CD14-positive monocyte (primary cell): ENCODE results near the gene SCRN1. TPM values are rescaled to one million over a fixed set of nuclear protein-coding genes. Genes with fewer than 3 reads are reported as not detected.

Experiments
- DNase-seq, 3 donors: peaks; one replicate each; pipeline ENCODE4 v3.0.0-alpha.2; 2011 to 2022
- H2AFZ ChIP-seq: 2 replicates; pipeline ENCODE4 v1.6.0; 2012; ENCODE audit warnings: mild to moderate bottlenecking, low read depth, low read length, inconsistent platforms; ENCODE audit not compliant: insufficient read depth, poor library complexity, severe bottlenecking
- H3K27ac ChIP-seq, 2 donors: 1 replicate in 1 of 2; 2 replicates in 1 of 2; pipeline ENCODE4 v1.5.1; 2012 to 2013; ENCODE audit warnings: low read length in 2 of 2, control low read depth in 1 of 2, inconsistent platforms in 1 of 2, low read depth in 1 of 2, mild to moderate bottlenecking in 1 of 2
- H3K27me3 ChIP-seq, 2 donors: one replicate each; pipeline versions ENCODE4 v1.6.0 to v1.6.1; 2011 to 2013; ENCODE audit warnings: low read length in 2 of 2; ENCODE audit not compliant: control insufficient read depth in 2 of 2, insufficient read depth in 2 of 2
- H3K36me3 ChIP-seq, 2 donors: replicated peaks in 1 of 2; 1 replicate in 1 of 2; 2 replicates in 1 of 2; pipeline versions ENCODE4 v1.5.1 to v1.6.1; 2012 to 2013; ENCODE audit warnings: low read length in 2 of 2, control low read depth in 1 of 2, inconsistent platforms in 1 of 2, mild to moderate bottlenecking in 1 of 2; ENCODE audit not compliant: insufficient read depth in 2 of 2, control insufficient read depth in 1 of 2
- H3K4me1 ChIP-seq, 2 donors: 1 replicate in 1 of 2; 2 replicates in 1 of 2; pipeline versions ENCODE4 v1.5.1 to v1.6.1; 2012 to 2013; ENCODE audit warnings: low read length in 2 of 2, control low read depth in 1 of 2, inconsistent platforms in 1 of 2, mild to moderate bottlenecking in 1 of 2, moderate library complexity in 1 of 2; ENCODE audit not compliant: insufficient read depth in 2 of 2, control insufficient read depth in 1 of 2
- H3K4me2 ChIP-seq: replicated peaks from 2 replicates; pipeline ENCODE3; 2012; ENCODE audit warnings: low read length, moderate library complexity, mild to moderate bottlenecking; ENCODE audit not compliant: poor library complexity, severe bottlenecking; ENCODE audit errors: extremely low read depth
- H3K4me3 ChIP-seq, 3 experiments: fragments of 200-600 bp in 1 of 3; sonication (generic) in 1 of 3; replicated peaks in 1 of 3; 1 replicate in 2 of 3; 2 replicates in 1 of 3; pipeline ENCODE4 v1.5.1; 2011 to 2013; ENCODE audit warnings: low read length in 3 of 3, mild to moderate bottlenecking in 3 of 3, control low read depth in 2 of 3, low read depth in 2 of 3, inconsistent platforms in 1 of 3, moderate library complexity in 1 of 3
- H3K79me2 ChIP-seq: 2 replicates; pipeline ENCODE4 v1.6.0; 2012; ENCODE audit warnings: mild to moderate bottlenecking, control low read depth, inconsistent platforms, low read length, moderate library complexity; ENCODE audit not compliant: insufficient read depth
- H3K9ac ChIP-seq: 2 replicates; pipeline ENCODE4 v1.6.0; 2017; ENCODE audit warnings: low read length, mild to moderate bottlenecking; ENCODE audit not compliant: insufficient read depth, poor library complexity, severe bottlenecking
- H3K9me3 ChIP-seq, 2 donors: replicated peaks in 1 of 2; 1 replicate in 1 of 2; 2 replicates in 1 of 2; pipeline versions ENCODE4 v1.5.1 to v1.6.1; 2012 to 2013; ENCODE audit warnings: low read length in 2 of 2, control low read depth in 1 of 2; ENCODE audit not compliant: control insufficient read depth in 1 of 2, insufficient read depth in 1 of 2
- H4K20me1 ChIP-seq: 2 replicates; pipeline ENCODE4 v1.6.0; 2012; ENCODE audit warnings: mild to moderate bottlenecking, low read length, control low read depth, moderate library complexity; ENCODE audit not compliant: insufficient read depth
- H3K27ac Mint-ChIP-seq, 7 donors: one replicate each; pipeline ENCODE4 v1.8.0; 2020; ENCODE audit warnings: mild to moderate bottlenecking in 7 of 7, mixed read lengths in 7 of 7, moderate library complexity in 6 of 7, inconsistent platforms in 2 of 7
- H3K27me3 Mint-ChIP-seq, 3 donors: one replicate each; pipeline ENCODE4 v1.8.0; 2021 to 2022; ENCODE audit warnings: low read depth in 3 of 3, mild to moderate bottlenecking in 3 of 3, mixed read lengths in 3 of 3, moderate library complexity in 3 of 3, inconsistent platforms in 1 of 3
- H3K36me3 Mint-ChIP-seq, 2 donors: one replicate each; pipeline ENCODE4 v1.8.0; 2020; ENCODE audit warnings: mixed read lengths in 2 of 2, inconsistent platforms in 1 of 2, mild to moderate bottlenecking in 1 of 2
- H3K4me1 Mint-ChIP-seq: one replicate; pipeline ENCODE4 v1.8.0; 2020; ENCODE audit warnings: mild to moderate bottlenecking, mixed read lengths
- H3K4me3 Mint-ChIP-seq, 2 donors: one replicate each; pipeline ENCODE4 v1.8.0; 2020; ENCODE audit warnings: mild to moderate bottlenecking in 2 of 2, mixed read lengths in 2 of 2, moderate library complexity in 1 of 2
- H3K9me3 Mint-ChIP-seq, 7 donors: one replicate each; pipeline ENCODE4 v1.8.0; 2020 to 2022; ENCODE audit warnings: mixed read lengths in 7 of 7, mild to moderate bottlenecking in 6 of 7, moderate library complexity in 6 of 7, inconsistent platforms in 2 of 7
- CTCF ChIP-seq: fragments of 200-600 bp; IDR thresholded peaks from one replicate; pipeline ENCODE4 v1.8.0; 2022; ENCODE audit warnings: antibody characterized with exemption, mild to moderate bottlenecking
- WGBS: methylation state at CpG from one replicate; pipeline ENCODE4 v1.1.5; 2013; ENCODE audit warnings: missing lambda C conversion rate; ENCODE audit not compliant: insufficient coverage; 5-methylcytosine and 5-hydroxymethylcytosine counted together
- intact Hi-C, 2 donors: fragments of 100-400 bp; cut with micrococcal nuclease; formaldehyde crosslinking; loops; one replicate each; pipeline versions ENCODE4 v1.15.0 to v1.15.1; 2023
- polyA plus RNA-seq, 3 donors: library from polyadenylated mRNA; depleted of rRNA in 1 of 3; unstranded in 2 of 3; stranded (reverse) in 1 of 3; fragments of 300-500 nt in 2 of 3; fragments of >200 nt in 1 of 3; fragmentation: Illumina TruSeq in 2 of 3; gene quantifications; 1 replicate in 2 of 3; 2 replicates in 1 of 3; pipeline ENCODE4 v1.2.3, GENCODE V29; 2012 to 2021

The SCRN1 gene
- polyA plus RNA-seq, 3 donors, result 8.4 to 12.1 (median 8.6) TPM

- TF ChIP-seq CTCF, result no peak
- no peaks in the 10 kb centered on the region for H3K36me3 ChIP-seq
- H4K20me1 ChIP-seq, result no peaks in the 10 kb centered on the region
- H3K9me3 Mint-ChIP-seq, result no peaks in the 10 kb centered on the region
- no peak overlapping the region for H3K4me3 Mint-ChIP-seq
- intact Hi-C loops, result loop anchor here in 1 of 2 donors (10.0 kb wide), 1 partner anchor 177 kb away; no protein-coding TSS in a partner anchor
- H3K27me3 ChIP-seq, result peaks cover 4 to 17% of the 10 kb centered on the region in 2 donors
- no peak overlapping the region for H3K9ac ChIP-seq
- peaks cover 0 to 2% of the 10 kb centered on the region in 2 donors for H3K4me1 ChIP-seq
- H3K79me2 ChIP-seq, result no peaks in the 10 kb centered on the region
- H3K9me3 ChIP-seq, result no peaks in the 10 kb centered on the region
- DNase-seq, result no peak
- no peak overlapping the region for H3K4me3 ChIP-seq
- no peak overlapping the region for H3K4me2 ChIP-seq
- H3K27me3 Mint-ChIP-seq, result peaks cover 20 to 25% (median 22%) of the 10 kb centered on the region in 3 donors
- WGBS, result 91% methylated on average over 6 of the region's 7 CpGs
- no peak overlapping the region for H2AFZ ChIP-seq
- peaks cover 0 to 2% of the 10 kb centered on the region in 2 donors for H3K36me3 Mint-ChIP-seq
- peaks cover 8% of the 10 kb centered on the region for H3K4me1 Mint-ChIP-seq
- H3K27ac ChIP-seq, result no peak overlapping the region
- no peak overlapping the region for H3K27ac Mint-ChIP-seq
Observed at GRCh38 chr7:29888006-29888405, 101.6 kb downstream of the SCRN1 start.

- Histone ChIP-seq H4K20me1 (no peaks in the 10 kb centered on the region), H3K36me3 (no peaks in the 10 kb centered on the region), H2AFZ (no peak overlapping the region), H3K9me3 (no peaks in the 10 kb centered on the region), H3K27ac (no peak overlapping the region), H3K9ac (no peak overlapping the region), H3K4me3 (no peak overlapping the region), H3K27me3 (peaks cover 4 to 20% of the 10 kb centered on the region in 2 donors), H3K4me2 (no peak overlapping the region), H3K79me2 (no peaks in the 10 kb centered on the region), H3K4me1 (peaks cover 0 to 2% of the 10 kb centered on the region in 2 donors)
- WGBS, result 100% methylated on average over 2 of the region's 2 CpGs
- no peaks in the 10 kb centered on the region for H3K9me3 Mint-ChIP-seq
- no peak for DNase-seq
- H3K4me1 Mint-ChIP-seq, result peaks cover 8% of the 10 kb centered on the region
- H3K4me3 Mint-ChIP-seq, result no peak overlapping the region
- TF ChIP-seq CTCF, result no peak
- peaks cover 23 to 28% (median 25%) of the 10 kb centered on the region in 3 donors for H3K27me3 Mint-ChIP-seq
- H3K36me3 Mint-ChIP-seq, result peaks cover 0 to 2% of the 10 kb centered on the region in 2 donors
- no peak overlapping the region for H3K27ac Mint-ChIP-seq
- intact Hi-C loops, result loop anchor here in 1 of 2 donors (10.0 kb wide), 1 partner anchor 178 kb away; no protein-coding TSS in a partner anchor
Observed at GRCh38 chr7:29886827-29887226, 102.8 kb downstream of the SCRN1 start.
